Ovary (tissue), 9 donors: ENCODE results near the gene IL1RAPL2. TPM values are rescaled to one million over a fixed set of nuclear protein-coding genes. Genes with fewer than 3 reads are reported as not detected.

Experiments used
- DNase-seq, 5 donors: peaks; one replicate each; pipeline ENCODE4 v3.0.0-alpha.2; 2019 to 2020
- H3K27ac ChIP-seq, 2 donors: fragments of 200-600 bp; one replicate each; pipeline versions ENCODE4 v1.5.1 to v1.8.0; 2019 to 2022
- H3K27me3 ChIP-seq: fragments of 200-600 bp; one replicate; pipeline ENCODE4 v1.8.0; 2022
- H3K36me3 ChIP-seq: fragments of 200-600 bp; sonication (generic); one replicate; pipeline ENCODE4 v1.5.1; 2019
- H3K4me1 ChIP-seq: one replicate; pipeline ENCODE4 v1.8.1; 2013; ENCODE audit warnings: mild to moderate bottlenecking, moderate library complexity; ENCODE audit not compliant: insufficient read depth
- H3K4me3 ChIP-seq: fragments of 200-600 bp; sonication (generic); one replicate; pipeline ENCODE4 v1.5.1; 2017
- H3K9me3 ChIP-seq, 2 donors: fragments of 200-600 bp in 1 of 2; sonication (generic) in 1 of 2; one replicate each; pipeline versions ENCODE4 v1.5.1 to v1.8.1; 2013 to 2019; ENCODE audit warnings: mild to moderate bottlenecking in 1 of 2, moderate library complexity in 1 of 2
- CTCF ChIP-seq, 3 donors: fragments of 450-650 bp in 2 of 3; fragments of 200-600 bp in 1 of 3; IDR thresholded peaks; one replicate each; pipeline versions ENCODE4 v1.5.1 to v1.8.0; 2016 to 2022; ENCODE audit warnings: antibody characterized with exemption in 3 of 3, mild to moderate bottlenecking in 1 of 3
- EP300 ChIP-seq: sonication (generic); formaldehyde crosslinking; IDR thresholded peaks from one replicate; pipeline ENCODE4 v1.6.1; 2017; ENCODE audit warnings: antibody characterized with exemption
- POLR2A ChIP-seq: fragments of 450-650 bp; IDR thresholded peaks from one replicate; pipeline ENCODE4 v1.6.1; 2017; ENCODE audit warnings: antibody characterized with exemption, mild to moderate bottlenecking, moderate library complexity
- WGBS, 3 donors: extraction: QIAGEN DNeasy Blood & Tissue Kit in 1 of 3; methylation state at CpG; one replicate each; pipeline versions ENCODE4 v1.1.5 to v1.1.7; 2013 to 2017; 5-methylcytosine and 5-hydroxymethylcytosine counted together
- intact Hi-C, 4 donors: fragments of 100-400 bp; cut with DNase I; formaldehyde crosslinking; loops; one replicate each; pipeline versions ENCODE4 v1.11.0 to v1.15.1; 2022 to 2023
- polyA plus RNA-seq, 2 donors: library from polyadenylated mRNA; stranded (reverse); fragments of 200-250 nt in 1 of 2; fragments of 350-450 nt in 1 of 2; fragmentation: Illumina TruSeq in 1 of 2; extraction: RNeasy Lipid Tissue Mini Kit (QIAGEN cat#74804) in 1 of 2; gene quantifications; one replicate each; pipeline ENCODE4 v1.2.3, GENCODE V29; 2013 to 2014
- total RNA-seq, 7 donors: library from RNA; depleted of rRNA in 2 of 7; stranded (reverse); fragments of >200 nt in 2 of 7; fragmentation: NEBNext Ultra II Directional in 3 of 7; extraction: Animal tissue kit (Norgen Biotek cat#: 25700) in 3 of 7; gene quantifications; one replicate each; pipeline versions ENCODE4 v1.1.0 to v1.2.4, GENCODE V29; 2016 to 2023
- donor health status: DM: no; HTN: no; CAD: no; lungs with moderate emphysema.
- donor health status: DM: no; HTN: no; CAD: no.
- donor health status: Bipolar disorder and iron deficiency.
- donor health status: DM: yes; HTN: yes; CAD: no.
- donor health status: DM: no; HTN: no; CAD: no.
- donor health status: DM: yes; HTN: yes; CAD: no.

Gene IL1RAPL2
- total and polyA plus RNA-seq, 9 donors = 0.08 to 1.1 (median 0.32) TPM; not detected in 3

GRCh38 chrX:105533951-105534350 is 968.0 kb downstream of the IL1RAPL2 start:
- intact Hi-C loops = no loop called here
- H3K27ac ChIP-seq = no peak overlapping the region
- no peak for DNase-seq

GRCh38 chrX:105543283-105543682 is 977.3 kb downstream of the IL1RAPL2 start:
- DNase-seq = no peak
- Histone ChIP-seq H3K4me1 (no peaks in the 10 kb centered on the region), H3K9me3 (no peaks in the 10 kb centered on the region), H3K36me3 (no peaks in the 10 kb centered on the region), H3K27me3 (no peaks in the 10 kb centered on the region), H3K4me3 (no peak overlapping the region), H3K27ac (no peak overlapping the region)
- no peak for TF ChIP-seq POLR2A
- no peak for TF ChIP-seq EP300
- no peak for TF ChIP-seq CTCF (IDR thresholded peaks at IDR 0.05)
- intact Hi-C loops = no loop called here

More at GRCh38 chrX:105533951-105534350, 968.0 kb downstream of the IL1RAPL2 start:
- no peak for TF ChIP-seq POLR2A
- no peak for TF ChIP-seq EP300
- no peak for TF ChIP-seq CTCF (IDR thresholded peaks at IDR 0.05)
- H3K9me3 ChIP-seq = no peaks in the 10 kb centered on the region
- no peaks in the 10 kb centered on the region for H3K36me3 ChIP-seq
- H3K4me1 ChIP-seq = no peaks in the 10 kb centered on the region
- no peak overlapping the region for H3K4me3 ChIP-seq
- H3K27me3 ChIP-seq = no peaks in the 10 kb centered on the region
- 69 to 83% (median 75%) methylated on average over 2 of the region's 2 CpGs for WGBS, 3 donors

GRCh38 chrX:105550043-105550663 is 984.2 kb downstream of the IL1RAPL2 start:
- intact Hi-C loops = loop anchor here in 1 of 4 donors (5.0 kb wide), 1 partner anchor 103 kb away; no protein-coding TSS in a partner anchor
- 55 to 64% (median 64%) methylated on average over 3 of the region's 3 CpGs for WGBS, 3 donors
- Histone ChIP-seq H3K4me3 (no peak overlapping the region), H3K4me1 (no peaks in the 10 kb centered on the region), H3K27me3 (no peaks in the 10 kb centered on the region), H3K27ac (no peak overlapping the region), H3K9me3 (no peaks in the 10 kb centered on the region), H3K36me3 (no peaks in the 10 kb centered on the region)
- no peak for DNase-seq
- TF ChIP-seq EP300 = no peak
- no peak for TF ChIP-seq POLR2A
- no peak for TF ChIP-seq CTCF (IDR thresholded peaks at IDR 0.05)

GRCh38 chrX:105552395-105552794 is 986.4 kb downstream of the IL1RAPL2 start:
- no peak overlapping the region for H3K27ac ChIP-seq
- H3K4me1 ChIP-seq = no peaks in the 10 kb centered on the region
- H3K36me3 ChIP-seq = no peaks in the 10 kb centered on the region
- no peak overlapping the region for H3K4me3 ChIP-seq
- no peaks in the 10 kb centered on the region for H3K27me3 ChIP-seq
- no peaks in the 10 kb centered on the region for H3K9me3 ChIP-seq
- no peak for DNase-seq
- intact Hi-C loops = loop anchor here in 1 of 4 donors (5.0 kb wide), 1 partner anchor 105 kb away; no protein-coding TSS in a partner anchor
- 70 to 84% (median 75%) methylated on average over 5 of the region's 5 CpGs for WGBS, 3 donors
- TF ChIP-seq CTCF (IDR thresholded peaks at IDR 0.05) (no peak), EP300 (no peak), POLR2A (no peak)
